GM12864 (cell line): Measurements from ENCODE around the gene PMS2.
"Not testable (repeated sequence)": the region's sequence is repeated elsewhere in the genome, so short reads cannot be mapped to it uniquely, and the experiment has no call there.

Source experiments
- DNase-seq: peaks from one replicate; pipeline ENCODE4 v3.0.0-alpha.2; 2011; ENCODE audit warnings: low read depth
- H3K4me3 ChIP-seq: 2 replicates; pipeline ENCODE4 v1.5.1; 2011; ENCODE audit warnings: mild to moderate bottlenecking, low read depth, low read length, control low read depth

PMS2 gene

DNA sequence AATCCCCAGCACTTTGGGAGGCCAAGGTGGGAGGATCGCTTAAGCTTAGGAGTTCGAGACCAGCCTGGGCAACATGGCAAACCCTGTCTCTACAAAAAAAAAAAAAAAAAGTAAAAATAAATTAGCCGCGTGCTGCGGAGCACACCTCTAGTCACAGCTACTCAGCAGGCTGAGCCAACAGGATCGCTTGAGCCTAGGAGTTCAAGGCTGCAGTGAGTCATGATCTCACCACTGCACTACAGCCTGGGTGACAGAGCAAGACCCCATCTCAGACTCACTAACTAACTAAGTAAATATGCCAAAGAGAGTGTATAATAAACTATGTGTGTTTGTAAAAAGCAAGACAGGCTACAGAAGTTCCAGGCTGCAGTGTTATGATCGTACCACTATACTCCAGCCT, 45.0 kb downstream of the PMS2 start:
- not testable (repeated sequence) for DNase-seq, H3K4me3 ChIP-seq

DNA sequence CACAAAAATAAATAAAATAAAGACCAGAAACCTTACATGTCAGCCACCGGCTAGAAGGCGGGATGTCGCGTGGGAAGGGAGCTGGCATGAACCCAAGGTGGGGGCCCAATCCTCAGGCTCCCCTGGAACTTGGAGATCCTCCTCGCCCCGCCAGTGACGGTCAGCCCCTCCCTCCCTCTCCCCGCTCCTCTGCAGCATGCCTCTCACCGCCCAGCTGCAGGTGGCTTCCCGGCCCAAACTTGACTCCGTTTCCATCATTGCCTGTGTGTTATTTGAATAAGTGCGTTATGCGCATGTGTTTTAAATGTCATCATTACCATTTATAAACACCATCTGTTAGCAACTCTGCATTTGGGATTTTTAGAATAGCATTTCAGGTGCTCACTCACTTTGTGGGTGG, 45.6 kb downstream of the PMS2 start:
- not testable (repeated sequence) for H3K4me3 ChIP-seq, DNase-seq

DNA sequence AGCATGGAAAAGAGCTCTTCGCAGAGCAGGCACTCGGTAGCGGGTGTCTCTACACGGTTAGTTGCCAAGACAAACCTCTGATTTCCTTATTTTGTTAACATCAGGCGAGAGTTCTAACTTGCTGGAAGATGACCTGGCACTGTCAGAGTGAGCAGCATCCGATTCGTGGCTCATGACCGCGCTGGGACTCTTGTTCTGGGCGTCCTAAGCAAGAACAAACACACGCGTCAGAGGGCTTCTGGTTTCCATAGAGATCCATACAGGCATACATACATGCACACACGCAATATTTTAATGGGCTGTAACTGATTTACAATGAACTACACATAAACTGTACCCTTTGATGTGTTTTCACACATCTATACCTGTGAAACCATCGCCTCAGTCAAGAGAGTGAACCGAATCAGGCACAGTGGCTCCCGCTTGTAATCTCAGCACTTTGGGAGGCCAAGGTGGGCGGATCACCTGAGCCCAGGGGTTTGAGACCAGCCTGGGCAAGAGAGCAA, 73.9 kb downstream of the PMS2 start:
- not testable (repeated sequence) for DNase-seq, H3K4me3 ChIP-seq

DNA sequence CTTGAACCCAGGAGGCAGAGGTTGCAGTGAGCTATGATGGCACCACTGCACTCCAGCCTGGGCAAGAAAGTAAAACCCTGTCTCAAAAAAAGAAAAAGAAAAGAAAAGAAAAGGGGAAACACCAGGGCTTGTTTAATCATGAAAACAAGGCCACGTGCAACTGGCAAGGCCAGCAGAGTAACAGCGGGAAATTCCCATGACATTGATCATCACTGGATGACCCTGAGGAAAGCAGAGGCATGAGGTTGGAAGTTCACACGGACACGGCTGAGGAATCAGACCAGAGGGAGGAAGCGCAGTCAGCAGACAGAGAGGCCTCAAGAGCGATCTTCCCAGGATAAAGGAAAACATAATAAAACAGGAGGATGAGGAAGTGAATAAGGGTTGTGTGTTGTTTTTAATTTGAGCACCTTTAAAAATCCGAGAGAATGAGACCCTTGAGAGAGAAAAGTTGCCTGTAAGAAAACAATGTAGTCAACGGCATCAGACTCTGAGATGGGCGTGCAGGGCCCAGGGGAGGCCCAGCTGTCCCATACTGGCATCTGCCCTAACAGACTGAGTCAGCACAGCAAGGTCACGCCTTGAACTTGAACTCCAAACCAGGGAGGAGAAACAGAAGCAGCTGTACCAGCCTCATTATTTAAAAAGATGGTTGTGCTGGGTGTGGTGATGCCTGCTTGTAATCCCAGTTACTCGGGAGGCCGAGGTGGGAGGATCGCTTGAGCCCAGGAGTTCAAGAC, 76.8 kb downstream of the PMS2 start:
- H3K4me3 ChIP-seq, DNase-seq: not testable (repeated sequence)

DNA sequence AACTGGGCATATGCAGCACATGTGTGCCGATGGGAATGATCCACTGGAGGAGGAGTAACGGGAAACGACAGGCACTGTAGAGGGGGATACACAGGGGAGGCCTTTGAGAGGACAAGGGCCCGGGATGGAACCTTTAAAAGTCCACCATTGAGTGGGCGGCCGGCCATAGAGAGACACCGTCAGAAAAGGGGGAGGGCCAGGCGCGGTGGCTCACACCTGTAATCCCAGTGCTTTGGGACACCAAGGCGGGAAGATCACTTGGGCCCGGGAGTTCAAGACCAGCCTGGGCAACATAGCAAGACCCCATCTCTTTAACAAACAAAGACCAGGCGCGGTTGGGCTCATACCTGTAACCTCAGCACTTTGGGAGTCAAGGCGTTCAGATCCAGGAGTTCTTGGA, 77.6 kb downstream of the PMS2 start:
- DNase-seq, H3K4me3 ChIP-seq: not testable (repeated sequence)

DNA sequence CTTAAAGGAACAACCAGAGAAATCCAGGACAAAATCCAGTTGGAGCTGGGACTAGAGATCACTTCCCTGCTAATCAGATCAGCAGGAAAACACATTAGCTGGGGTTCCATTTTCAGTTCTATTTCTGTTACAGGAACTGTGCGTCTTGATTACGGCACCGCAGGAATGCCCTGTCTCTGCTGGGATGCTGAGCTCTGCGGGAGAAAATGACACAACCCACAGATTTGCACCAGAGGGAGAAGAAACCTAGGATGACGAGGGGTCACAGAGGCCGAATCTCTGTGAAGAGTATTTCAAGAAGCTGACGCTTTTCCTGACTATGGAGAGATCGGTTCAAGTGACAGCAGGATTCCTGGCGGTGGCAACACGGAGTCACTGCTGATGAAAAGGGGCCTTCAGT, 78.6 kb downstream of the PMS2 start:
- H3K4me3 ChIP-seq, DNase-seq: not testable (repeated sequence)

DNA sequence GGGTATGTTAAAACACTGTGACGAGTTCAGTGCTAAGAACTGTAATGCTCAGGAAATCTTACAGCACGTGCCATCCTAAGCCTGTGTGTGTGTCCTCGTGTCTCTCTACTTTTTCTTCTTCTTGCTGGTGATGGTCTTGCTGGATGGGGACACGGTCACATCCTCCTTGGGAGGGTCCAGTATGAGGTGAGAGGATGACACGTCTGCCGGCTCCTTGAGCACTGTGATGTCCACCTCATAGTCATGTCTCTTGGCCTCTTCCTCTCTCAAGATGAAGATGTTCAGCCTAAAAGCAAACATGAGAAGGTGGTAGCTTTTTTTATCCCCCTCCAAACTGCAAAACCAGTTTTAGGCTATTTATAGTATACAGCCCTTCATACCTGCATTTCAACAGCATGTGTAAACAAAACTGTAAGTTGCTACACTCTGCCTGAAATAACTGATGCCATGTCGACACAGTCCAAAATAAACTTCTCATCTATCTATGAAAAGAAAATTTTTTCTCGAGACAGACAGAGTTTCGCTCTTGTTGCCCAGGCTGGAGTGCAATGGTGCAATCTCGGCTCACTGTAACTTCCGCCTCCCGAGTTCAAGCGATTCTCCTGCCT, 82.5 kb downstream of the PMS2 start:
- not testable (repeated sequence) for H3K4me3 ChIP-seq

DNA sequence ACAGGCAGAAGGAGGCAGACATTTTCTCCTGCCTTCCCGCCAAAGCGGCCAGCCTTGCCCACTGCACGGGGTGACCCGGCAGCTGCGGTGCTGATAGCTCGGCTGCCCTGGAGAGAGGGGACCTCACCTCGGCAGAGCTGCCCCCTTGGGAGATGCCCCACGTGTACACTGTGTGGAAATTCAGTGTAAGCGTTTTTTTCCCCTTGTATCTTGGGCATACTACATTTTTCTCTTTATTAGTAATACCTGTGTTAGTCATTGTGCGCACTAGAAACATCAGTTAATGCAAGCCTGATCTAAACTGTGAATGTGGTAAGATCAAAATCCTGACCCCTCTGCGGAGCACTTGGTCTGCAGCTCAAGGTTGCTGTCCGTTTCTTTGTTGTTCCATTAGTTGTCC, 84.2 kb downstream of the PMS2 start:
- not testable (repeated sequence) for DNase-seq, H3K4me3 ChIP-seq

More for the DNA sequence above, 82.5 kb downstream of the PMS2 start:
- DNase-seq, result not testable (repeated sequence)

DNA sequence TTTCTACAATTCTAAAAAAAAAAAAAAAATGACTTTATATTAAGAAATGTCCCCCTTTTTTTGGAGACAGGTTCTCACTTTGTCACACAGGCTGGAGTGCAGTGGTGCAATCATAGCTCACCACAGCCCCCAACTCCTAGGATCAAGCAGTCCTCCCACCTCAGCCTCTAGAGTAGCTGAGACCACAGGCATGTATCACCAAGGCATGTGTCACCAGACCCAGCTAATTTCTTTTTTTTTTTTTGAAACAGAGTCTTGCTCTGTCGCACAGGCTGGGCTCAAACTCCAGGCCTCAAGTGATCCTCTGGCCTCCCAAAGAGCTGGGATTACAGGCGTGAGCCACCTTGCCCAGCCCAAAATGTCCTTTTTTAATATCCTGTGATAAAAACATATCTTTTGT, 84.7 kb downstream of the PMS2 start:
- not testable (repeated sequence) for H3K4me3 ChIP-seq, DNase-seq
